GM18520 (cell line): Measurements from ENCODE around the gene HIPK2.
A peak's percentile ranks its signal among the peaks of the same experiment; 100 is the strongest.

Experiments used
- ATAC-seq: cut with Tn5 transposase; IDR thresholded peaks from one replicate; pipeline ENCODE4 v1.9.1; 2021; ENCODE audit not compliant: unreplicated experiment

Gene HIPK2

DNA sequence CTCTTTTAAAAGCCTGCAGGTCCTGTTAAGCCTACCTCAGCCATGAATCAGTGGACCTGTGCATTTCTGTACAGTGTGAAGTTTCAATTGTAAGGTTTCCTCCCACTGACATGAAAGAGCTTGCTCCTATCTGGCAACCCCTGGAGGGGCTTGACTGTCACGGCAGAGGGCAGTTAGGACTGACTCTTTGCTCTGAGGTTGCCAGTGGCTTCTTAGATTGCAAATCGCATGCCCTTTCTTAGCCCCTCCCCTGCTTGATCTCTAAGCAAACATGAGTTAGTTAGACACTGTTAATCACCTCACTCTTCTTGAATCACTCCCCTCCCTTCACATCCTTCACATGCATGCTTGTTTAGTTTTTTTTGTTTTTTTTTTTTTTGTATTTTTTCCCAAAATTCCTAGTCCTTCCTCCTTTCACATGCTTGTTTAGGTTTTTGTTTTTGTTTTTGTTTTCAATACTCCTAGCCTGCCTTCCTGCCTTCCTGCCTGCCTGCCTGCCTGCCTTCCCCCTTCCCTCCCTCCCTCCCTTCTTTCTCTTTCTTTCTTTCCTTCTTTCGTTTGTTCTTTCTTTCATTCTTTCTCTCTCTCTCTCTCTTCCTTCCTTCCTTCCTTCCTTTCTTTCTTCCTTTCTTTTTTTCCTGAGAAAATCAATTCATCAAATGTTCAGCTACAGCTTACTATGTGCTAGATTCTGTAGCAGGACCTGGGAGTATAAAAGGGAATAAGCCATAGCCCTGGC lies 6.0 kb upstream of the HIPK2 start:
- no peak for ATAC-seq

DNA sequence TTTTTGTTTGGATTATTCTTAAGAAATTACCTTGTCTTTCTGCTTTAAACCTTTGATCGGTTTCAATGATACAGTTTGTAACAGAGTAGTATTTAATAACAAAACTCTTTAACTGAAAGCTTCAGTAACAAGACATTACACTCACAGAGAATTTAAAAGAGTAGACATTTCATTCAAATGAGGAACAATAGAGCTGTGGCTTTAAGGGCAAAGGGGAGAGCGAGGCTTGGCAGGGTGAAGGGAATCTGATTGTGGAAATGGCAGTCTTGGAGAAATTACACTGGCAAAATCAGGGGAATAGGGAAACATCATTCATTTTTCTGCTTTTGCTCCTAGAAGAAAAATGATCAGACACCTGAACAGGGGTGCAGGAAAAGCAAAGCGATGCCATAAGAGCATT lies 5.1 kb upstream of the HIPK2 start:
- ATAC-seq = no peak

DNA sequence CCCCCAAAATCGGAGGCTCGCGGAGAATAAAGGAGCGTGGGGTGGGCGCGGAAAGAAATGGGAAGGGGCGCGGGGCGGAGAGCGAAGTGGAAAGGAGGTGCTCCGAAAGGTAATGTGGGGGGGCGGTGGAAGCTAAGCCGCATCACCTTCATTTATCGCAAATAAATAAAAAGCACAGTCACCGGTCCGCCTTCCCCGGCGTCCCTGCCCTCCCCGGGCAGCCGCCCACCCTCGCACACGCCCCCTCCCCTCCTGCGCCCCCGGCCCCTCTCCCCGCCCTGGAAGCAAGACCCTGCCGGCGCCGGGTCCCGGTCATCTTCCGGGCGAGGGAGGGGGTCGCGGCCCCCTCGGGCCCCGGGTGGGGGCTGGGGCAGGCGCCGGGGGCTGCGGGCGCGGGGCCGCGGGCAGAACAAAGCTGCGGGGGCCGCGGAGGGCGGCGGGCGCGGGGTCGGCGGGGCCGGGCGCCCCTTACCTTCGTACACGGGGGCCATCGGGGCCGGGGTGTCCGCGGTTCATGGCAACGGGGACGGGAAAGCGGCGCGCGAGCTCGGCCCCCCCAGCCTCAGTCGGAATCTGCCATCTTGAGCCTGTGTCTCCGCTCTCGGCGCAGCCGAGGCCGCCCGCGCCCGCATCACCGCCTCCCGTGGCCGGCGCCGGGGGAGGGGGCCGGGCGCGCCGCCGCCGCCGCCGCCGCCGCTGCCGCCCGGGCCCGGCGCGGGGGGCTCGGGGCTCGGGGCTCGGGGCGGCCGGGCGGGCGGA lies 486 bp downstream of the HIPK2 start:
- ATAC-seq = no peak

DNA sequence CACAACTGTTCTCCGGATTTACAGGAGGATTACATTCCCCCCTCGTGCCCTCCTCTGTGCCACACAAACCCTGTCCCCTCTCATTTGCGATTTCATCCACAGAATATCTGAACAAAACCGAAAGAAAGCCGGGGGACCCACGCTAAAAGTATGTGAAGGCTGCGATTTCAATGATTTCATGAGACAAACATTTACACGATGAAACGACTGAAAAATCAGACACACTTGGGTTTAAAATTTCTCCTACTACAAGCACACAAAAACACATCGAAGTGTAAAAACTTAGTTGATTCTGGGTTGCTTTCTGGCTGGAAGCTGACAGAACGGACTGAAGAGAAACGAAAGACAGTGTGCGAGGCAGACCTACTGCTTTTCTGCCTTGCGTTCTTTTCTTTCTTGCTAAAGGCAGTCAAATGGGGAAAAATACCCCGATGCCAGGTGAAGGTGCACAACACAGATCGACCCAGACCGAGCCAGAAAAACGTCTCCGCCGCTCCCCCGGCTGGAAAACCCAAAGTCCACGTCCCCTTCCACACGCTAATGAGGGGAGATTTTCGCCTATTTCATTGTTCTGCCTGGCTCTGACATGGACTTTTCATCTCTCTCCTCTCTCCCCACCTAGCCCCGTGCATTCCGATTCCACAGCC lies 1.2 kb downstream of the HIPK2 start:
- ATAC-seq = no peak

DNA sequence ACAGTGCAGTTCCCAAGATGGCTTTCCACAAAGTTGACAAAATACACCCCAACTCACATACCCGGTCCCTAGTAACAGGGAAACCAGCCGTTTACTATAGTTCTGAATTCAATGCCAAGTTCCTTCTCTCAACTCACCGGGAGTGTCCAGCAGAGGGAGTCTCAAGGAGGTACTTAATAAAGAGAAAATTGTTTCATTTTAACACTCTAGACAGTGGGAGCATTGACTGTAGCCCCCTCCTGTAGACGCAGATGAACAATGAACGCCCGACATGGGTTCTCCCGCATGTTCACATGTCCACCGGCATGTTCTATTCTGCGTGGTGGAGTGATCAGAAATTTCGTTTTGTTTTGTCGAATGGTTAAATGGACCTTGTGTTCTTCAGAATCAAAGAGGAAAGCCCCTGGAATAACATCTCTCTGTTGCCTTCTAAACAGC lies 1.9 kb downstream of the HIPK2 start:
- ATAC-seq = no peak

DNA sequence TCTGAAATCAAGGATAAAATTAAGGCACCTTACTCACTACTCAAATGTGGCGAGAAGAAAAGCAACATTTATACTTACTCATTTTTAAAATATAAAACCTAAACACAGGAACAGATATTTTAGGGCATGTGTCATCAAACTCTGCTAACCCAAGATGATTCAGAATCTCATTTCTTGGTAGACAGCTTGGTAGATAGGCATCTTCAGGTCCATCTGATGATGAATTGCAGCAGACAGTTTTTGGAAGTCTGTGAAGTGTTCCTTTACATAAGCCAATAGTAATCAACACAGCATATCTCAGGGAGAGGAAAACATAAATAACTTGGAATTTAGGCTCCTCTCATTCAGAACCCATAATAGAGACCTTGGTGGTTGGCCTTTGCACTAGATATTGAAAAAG lies 3.4 kb downstream of the HIPK2 start:
- no peak for ATAC-seq

DNA sequence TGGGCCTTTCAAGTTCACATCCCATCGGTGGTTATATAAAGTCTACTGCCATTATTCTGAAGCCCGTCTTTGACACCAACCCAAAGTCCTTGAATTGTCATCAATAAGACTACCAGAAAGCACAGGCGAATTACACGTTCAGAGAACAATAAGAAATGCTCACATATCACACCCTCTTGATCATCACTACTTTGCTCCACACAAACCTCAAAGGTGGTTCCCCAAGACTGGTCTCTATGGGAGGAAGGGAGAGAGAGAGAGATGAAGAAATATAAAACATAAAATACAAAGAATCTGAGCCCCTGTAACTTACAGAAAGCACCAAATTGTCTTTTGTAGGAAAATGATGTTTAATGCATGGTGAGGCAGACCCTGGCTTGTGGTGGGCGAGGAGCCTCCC lies 4.4 kb downstream of the HIPK2 start:
- no peak for ATAC-seq

DNA sequence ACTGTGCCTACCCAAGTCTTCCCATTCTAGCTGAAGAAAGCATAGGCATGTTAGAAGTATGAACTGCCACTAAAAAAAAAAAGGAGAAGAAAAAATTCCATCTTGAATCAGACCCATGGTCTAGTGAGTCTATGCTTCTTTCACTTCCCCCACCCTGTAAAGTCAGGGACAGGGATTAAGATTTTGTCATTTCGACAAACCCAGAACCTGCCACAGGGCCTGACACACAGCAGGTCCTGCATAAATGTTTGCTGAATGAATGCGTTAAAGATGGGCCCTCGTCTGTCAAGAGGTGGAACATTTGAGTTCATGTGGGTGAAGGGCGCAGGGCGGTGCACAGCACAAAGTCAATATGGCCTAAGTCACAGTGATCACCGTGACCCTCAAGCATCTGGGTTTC lies 4.9 kb downstream of the HIPK2 start:
- ATAC-seq = no peak

DNA sequence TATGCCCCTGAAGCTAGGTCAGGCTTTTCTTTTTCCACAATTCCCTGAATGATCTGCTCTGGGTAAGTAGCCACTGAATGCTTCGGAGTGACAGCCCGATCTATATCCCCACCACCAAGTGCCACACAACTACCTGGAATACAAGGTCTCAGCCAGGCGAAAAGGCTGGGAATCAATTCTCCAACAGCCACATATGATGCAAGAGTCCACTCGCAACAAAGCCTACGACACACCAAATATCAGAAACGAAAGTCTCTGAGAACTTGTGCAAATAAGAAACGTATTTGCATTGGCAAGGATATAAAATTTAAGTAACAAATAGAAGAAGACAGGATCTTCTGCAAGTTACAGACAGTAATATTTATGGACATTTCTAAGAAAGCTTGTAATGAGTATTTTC lies 5.7 kb downstream of the HIPK2 start:
- no peak for ATAC-seq

DNA sequence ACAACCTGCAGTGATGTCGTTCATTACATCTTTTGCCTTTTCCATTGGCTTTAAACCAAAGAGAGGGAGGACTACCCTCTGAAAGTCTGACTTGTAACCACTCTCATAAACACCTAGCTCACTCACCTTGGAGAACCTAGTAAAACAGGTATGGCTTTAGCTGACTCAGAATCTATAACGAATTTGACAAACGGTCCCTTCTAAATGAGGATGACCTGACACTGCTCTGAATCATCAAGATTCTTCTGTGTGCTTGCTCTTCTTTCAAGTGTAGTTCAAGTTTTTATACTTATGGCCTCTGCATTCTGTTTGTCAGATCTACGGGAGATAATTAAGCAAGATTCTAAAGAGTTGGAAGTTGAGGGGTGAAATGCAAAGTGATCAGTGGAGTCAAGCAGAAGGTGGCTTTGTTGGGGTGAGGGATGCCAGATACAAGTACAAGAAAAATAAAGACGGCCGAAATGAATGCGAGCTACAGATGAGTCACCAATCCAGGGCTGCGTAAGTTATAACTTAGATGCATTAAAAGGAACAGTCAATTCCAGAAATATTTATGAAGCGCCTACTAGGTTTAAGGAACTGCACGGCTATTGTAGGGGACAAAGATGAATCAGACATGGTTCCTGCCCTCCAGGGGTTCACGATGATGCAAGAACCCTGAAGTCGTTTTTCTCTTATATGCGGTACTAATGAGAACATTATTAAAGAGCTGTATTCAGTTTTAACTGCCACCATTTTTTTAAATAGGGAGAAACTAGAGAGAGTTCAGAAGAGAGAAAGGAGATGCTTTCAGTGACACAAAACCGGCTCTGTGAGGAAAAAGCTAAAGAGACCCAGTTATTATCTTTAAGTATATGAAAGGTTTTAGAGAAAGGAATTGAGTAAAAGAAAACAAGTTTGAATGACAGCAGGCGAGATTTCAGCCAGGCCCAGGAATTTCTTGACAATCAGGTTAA lies 6.5 kb downstream of the HIPK2 start:
- no peak for ATAC-seq

DNA sequence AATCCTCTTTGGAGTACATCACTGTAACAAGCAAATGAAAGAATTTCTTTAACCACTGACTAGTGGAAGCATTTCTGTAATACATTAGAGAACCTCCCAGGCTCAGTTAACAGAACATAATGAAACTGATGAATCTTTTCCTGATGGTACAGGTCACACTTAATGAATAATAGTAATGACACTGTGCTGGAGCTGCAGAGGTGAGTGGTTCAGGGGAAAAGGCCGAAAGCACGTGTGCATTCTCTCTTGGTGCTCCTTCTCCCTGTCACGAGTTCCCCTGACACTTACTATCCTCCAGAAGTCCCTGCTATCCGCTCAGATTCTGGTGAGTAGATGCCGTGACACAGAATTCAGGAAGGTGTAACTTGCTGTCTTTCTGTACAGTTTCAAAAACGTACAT lies 8.0 kb downstream of the HIPK2 start:
- no peak for ATAC-seq

DNA sequence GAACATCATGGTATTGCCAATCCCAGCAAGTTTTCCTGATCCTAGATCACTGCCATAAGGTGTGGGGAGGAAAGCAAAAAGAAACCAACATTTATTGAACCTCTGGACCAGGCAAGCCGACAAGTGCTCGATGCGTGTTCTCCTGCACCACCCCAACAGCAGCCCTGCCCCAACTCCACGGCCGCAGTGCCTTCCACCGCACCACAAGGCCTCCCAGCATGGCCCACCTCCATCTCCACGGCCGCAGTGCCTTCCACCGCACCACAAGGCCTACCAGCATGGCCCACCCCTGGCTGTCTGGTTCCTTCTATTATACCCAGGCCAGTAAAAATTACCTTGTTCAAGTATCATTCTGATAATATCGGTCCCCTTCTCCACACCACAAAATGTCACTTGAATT lies 8.7 kb downstream of the HIPK2 start:
- no peak for ATAC-seq

DNA sequence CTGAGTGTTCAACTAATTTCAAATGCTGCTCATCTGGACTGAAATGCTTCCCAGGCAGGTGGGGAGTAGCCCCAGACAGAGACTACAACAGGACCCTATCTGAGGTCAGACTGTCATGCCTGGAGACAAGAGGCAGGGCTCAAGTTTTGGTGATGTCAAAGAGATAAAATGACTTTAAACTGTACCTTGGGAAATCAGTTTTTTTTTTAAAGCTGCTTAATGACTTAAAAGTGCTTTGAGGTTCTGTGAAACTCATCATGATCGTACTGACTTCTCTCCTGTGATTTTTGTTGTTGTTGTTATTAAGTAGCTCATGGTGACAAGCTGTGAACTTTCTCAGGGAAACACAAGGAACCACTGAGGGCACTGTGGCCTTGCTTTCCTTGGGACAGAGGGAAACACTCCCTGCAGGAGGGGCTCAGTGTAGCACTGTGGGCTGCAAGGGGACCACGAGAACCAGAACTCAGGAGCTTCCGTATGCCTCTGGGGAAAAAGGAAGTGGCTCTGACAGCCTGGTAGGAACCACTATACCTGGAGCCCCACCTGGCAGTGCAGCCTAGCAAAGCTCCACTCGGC lies 9.5 kb downstream of the HIPK2 start:
- ATAC-seq = no peak

DNA sequence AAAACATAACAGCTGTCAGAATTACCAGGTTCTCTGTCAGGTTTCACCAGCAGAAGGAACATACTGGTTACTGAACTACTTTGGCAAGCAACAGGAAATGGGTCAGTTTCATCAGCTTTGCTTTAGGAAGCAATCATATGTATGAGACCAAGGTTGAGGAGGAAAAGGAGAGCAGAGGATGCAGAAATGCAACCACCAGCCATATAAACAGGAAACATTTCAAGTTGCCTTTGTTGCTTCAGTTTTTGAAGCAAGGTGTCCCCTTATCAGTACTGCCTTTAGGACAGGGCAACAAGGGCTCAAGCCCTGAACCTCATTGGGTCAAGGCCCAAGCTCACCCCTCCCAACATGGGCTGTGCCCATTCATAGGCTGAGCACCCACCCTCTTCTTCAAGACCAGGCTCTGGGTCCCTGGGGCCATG lies 10.2 kb downstream of the HIPK2 start:
- ATAC-seq = peak; percentile 68

DNA sequence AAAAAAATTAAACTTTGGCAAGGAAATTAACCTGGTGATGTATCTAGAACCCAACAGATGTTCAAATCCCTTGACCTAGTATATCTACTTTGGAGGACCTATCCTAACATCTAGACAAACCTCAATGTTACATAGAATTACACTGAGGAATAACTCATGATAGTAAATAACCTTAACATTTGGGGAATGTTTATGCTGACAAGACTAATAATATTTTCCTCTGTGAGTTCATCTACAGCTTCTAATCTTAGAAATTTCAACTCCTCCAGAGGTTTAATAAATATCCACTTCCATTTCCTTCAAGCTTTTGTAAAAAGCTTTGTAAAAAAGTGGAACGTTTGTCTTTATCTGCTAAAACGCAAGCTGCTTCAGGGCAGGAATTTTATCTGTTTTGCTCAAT lies 12.7 kb downstream of the HIPK2 start:
- no peak for ATAC-seq

DNA sequence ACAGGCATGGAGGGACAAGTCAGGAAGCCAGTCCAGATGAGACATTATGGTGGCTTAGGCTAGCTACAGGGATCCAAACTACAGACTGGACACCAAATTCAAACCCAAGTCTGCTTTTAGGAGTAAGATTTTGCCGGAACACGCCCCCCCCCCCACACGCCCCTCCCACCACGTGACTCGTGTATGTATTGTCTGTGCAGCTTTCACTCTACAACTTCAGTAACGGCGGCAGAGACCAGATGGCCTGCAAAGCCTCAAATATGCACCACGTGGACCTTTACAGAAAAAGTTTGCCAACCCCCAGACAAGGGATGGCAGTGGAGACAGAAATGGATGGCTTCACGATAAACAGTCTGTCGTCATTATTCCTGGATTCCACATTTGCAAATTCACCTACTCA lies 14.5 kb downstream of the HIPK2 start:
- ATAC-seq = no peak

DNA sequence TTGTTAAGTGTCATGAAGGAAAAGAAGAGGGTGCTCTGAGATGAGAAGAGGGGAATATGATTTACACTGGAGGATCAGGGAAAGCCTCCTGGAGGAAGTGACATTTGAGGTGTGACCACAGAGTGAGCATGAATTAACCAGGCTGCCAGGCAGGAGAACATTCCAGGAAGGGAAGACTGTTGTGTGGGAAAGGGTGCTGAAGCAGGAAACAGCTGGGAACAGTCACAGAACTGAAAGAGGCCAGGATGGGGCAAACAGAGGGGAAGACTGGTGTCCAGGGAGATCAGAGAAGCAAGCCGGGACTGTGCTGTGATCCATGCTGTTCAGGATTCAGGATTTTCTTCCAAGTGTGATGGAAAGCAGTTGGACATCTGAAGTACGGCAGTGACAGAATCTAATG lies 14.9 kb downstream of the HIPK2 start:
- ATAC-seq = no peak

DNA sequence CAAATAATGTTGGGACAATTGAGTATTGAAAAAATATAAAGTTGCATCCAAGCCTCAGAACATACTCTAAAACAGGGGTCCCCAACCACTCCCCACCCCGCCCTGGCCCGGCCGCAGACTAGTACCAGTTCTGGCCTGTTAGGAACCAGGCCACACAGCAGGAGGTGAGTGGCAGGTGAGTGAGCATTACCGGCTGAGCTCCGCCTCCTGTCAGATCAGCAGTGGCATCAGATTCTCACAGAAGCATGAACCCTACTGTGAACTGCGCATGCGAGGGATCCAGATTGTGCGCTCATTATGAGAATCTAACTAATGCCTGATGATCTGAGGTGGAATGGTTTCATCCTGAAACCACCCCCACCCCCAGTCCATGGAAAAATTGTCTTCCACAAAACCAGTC lies 19.4 kb downstream of the HIPK2 start:
- ATAC-seq = no peak

DNA sequence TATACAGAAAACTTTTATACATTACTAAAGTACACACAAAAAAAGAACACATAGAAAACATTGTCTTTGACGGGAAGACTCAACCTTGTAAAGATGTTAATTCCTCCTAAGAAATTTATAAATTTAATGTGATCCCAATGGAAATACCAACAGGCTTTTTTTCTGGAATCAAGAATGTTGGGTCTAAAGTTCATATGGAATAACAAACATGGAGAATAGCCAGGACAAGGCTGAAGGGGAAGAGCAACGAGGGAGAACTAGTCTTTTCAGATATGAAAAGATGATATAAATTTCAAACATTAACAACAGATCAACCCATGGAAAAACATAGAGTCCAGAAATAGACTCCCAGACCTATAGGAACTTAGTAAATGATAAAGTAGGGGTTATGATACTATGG lies 19.8 kb downstream of the HIPK2 start:
- ATAC-seq = no peak

DNA sequence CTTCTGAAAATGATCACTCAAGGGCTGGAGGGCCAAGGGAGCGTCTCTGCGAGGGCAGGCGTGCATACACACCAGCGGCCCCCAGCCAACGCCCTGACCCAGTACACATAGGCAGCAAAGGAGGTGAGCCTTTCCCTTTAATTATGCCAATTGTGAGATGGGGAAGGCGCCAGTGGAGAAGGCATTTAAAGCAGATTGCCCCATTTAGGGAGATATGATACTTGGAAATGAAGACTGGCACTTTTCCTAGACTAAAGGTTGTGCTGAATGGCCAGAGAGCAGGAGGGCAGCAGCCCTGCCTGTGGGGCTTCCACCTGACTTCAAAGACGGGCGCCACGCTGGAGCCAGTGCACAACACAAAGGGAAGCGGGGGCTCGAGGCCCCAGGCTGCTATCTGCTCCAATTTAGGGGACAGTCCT lies 24.1 kb downstream of the HIPK2 start:
- no peak for ATAC-seq
